Left hindlimb (tissue), 1 donor: ENCODE measurements around the gene STK24.

Source experiments
- DNase-seq: peaks from one replicate; pipeline ENCODE4 v3.0.0-alpha.2; 2018

STK24 gene

DNA sequence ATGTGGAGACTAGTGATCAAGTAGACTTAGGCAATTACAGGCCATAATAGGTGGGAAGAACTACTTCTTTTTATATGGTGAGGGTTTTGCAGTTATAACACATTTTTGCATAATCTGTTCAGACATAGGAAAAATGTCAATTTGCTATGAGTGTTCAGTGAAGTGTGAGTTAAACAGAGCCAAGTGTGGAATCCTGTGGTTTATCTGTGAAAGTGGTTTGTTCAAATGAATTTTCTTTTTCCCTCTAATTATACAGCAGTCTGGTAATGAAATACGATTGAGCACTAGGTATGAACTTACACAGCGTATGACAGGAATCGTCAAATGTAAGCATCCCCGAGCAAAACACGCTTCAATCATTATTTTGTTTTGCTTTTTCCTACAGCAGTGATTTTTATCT, 178.3 kb downstream of the STK24 start:
- DNase-seq = no peak

DNA sequence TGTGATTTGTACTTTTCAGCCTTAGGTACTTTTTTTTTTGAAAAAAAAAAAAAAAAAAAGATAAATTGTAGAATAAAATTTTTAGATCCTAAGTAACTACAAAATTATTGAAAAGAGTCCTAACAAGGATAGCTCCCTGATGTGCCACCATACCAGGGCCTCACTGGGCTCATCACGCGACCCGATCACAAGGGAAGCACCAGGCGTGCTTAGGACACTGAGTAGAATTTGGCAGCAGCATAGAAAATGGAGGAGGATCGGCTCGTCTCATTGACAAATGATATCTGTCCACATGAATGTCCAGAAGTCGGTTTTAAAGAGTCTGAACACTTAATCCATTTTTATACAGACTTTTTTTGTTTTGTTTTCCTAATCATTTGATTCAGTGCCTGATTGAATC, 179.0 kb downstream of the STK24 start:
- no peak for DNase-seq

DNA sequence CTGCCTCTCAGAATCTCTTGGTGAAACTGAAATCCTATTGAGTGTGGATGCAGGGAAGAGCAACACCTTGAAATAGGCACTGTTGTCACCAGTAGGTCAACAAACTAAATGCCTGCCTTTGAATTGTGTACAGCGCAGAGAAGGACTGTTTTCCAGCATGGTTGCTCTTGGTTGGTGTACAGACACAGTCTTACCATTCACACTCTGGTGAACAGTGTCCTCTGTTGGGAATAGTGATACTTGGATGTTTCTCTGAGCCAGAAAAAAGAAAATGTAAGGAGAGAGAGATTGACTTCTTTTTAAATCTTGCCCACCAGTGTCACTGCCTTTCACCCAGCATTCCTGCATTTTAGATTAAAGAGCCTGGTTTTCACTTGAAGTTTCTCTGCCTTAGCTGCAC, 179.7 kb downstream of the STK24 start:
- no peak for DNase-seq

DNA sequence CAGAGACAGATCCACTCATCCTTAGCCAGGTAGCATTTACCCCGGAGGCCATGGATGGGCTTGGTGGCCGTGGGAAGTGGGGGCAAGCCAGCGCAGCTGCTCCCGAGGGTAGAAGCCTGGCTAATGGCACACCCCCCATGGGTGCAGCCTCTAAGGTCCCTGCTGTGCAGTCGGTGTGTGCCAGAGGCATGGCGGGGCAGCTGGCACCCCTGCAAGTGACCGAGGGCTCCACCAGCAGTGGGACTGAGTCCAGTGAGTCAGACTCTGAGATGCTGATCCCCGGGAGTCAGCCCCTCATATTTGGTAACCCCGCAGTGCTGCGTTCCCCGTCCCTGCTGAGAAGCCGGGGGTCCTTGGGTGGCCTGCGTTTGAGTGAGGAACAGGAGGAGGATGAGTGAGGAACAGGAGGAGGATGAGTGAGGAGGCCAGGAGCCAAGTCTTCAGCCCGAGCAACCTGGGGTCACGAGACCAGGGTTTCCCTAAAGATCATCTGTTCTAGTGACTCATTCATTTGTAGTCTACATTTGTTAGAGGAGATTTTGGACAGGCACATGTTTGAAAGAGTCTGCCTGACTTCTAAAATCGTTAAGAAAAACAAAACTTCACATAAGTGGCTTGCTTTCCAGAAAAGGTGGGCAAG, 180.7 kb downstream of the STK24 start:
- DNase-seq = no peak
